K562 (cell line): Measurements from ENCODE around the gene IMPDH2. TPM values are rescaled to one million over a fixed set of nuclear protein-coding genes. Genes with fewer than 3 reads are reported as not detected.
A peak's percentile ranks its signal among the peaks of the same experiment; 100 is the strongest.

ENCODE experiments used
- BCL6 ChIP-seq: fragments of 250-450 bp; sonication (Bioruptor Pico); IDR thresholded peaks from 2 replicates; pipeline ENCODE4 v1.4.0; 2020
- BHLHE40 ChIP-seq: IDR thresholded peaks from 2 replicates; pipeline ENCODE4 v1.6.1; 2011; ENCODE audit warnings: low read length, improper control_type of control experiment
- EZH2 ChIP-seq: IDR thresholded peaks from 2 replicates; pipeline ENCODE4 v1.6.1; 2012; ENCODE audit warnings: low read depth, mild to moderate bottlenecking, inconsistent platforms, low read length, borderline replicate concordance
- GABPA ChIP-seq: fragments of 200-800 bp; sonication (Bioruptor generic); conservative IDR thresholded peaks from 2 replicates; pipeline ENCODE4 v1.6.1; 2016; ENCODE audit warnings: low read depth, missing genetic modification characterization, missing compliant biosample characterization
- GABPB2 ChIP-seq: fragments of 250-450 bp; sonication (Bioruptor Pico); conservative IDR thresholded peaks from 2 replicates; pipeline ENCODE4 v1.5.1; 2021; ENCODE audit warnings: mild to moderate bottlenecking
- HDAC1 ChIP-seq, 2 experiments: fragments of 450-650 bp; IDR thresholded peaks; 2 replicates each; pipeline ENCODE4 v1.6.1; 2016 to 2017; ENCODE audit warnings: inconsistent platforms in 1 of 2, mild to moderate bottlenecking in 1 of 2, moderate library complexity in 1 of 2
- HEY1 ChIP-seq: fragments of 250-450 bp; sonication (Bioruptor Pico); IDR thresholded peaks from 2 replicates; pipeline ENCODE4 v1.5.0; 2020; ENCODE audit warnings: mild to moderate bottlenecking, moderate library complexity, borderline replicate concordance
- HMGN3 ChIP-seq: IDR thresholded peaks from 2 replicates; pipeline ENCODE4 v1.6.1; 2011; ENCODE audit warnings: borderline replicate concordance, low read depth, mild to moderate bottlenecking, mixed read lengths, low read length; ENCODE audit not compliant: insufficient read length; ENCODE audit errors: extremely low read depth
- KLF1 ChIP-seq: fragments of 450-650 bp; IDR thresholded peaks from 2 replicates; pipeline ENCODE4 v1.6.1; 2016; ENCODE audit warnings: missing genetic modification characterization, missing compliant biosample characterization
- KLF6 ChIP-seq: fragments of 250-450 bp; sonication (Bioruptor Pico); IDR thresholded peaks from 2 replicates; pipeline ENCODE4 v1.4.0; 2020; ENCODE audit warnings: mild to moderate bottlenecking, moderate library complexity, borderline replicate concordance
- LCOR ChIP-seq: sonication (generic); formaldehyde crosslinking; IDR thresholded peaks from 2 replicates; pipeline ENCODE4 v1.8.0; 2022; ENCODE audit warnings: mild to moderate bottlenecking, missing genetic modification reagents
- MAFF ChIP-seq: IDR thresholded peaks from 2 replicates; pipeline ENCODE4 v1.6.1; 2012; ENCODE audit warnings: low read length, improper control_type of control experiment
- NELFE ChIP-seq: IDR thresholded peaks from 2 replicates; pipeline ENCODE4 v1.6.1; 2011; ENCODE audit warnings: mild to moderate bottlenecking; ENCODE audit not compliant: insufficient read depth, insufficient read length
- NR3C1 ChIP-seq: sonication (generic); formaldehyde crosslinking; IDR thresholded peaks from 2 replicates; pipeline ENCODE4 v1.8.1; 2022; ENCODE audit warnings: missing genetic modification reagents
- POLR3G ChIP-seq: IDR thresholded peaks from 2 replicates; pipeline ENCODE4 v1.6.1; 2011; ENCODE audit not compliant: insufficient read length, insufficient replicate concordance; ENCODE audit errors: extremely low read depth
- RNF2 ChIP-seq: sonication (generic); IDR thresholded peaks from 2 replicates; pipeline ENCODE4 v1.6.1; 2016
- RREB1 ChIP-seq: fragments of 250-450 bp; sonication (Bioruptor Pico); IDR thresholded peaks from 2 replicates; pipeline ENCODE4 v1.4.0; 2020
- SETDB1 ChIP-seq: IDR thresholded peaks from one replicate; pipeline ENCODE4 v1.6.1; 2012; ENCODE audit warnings: low read length, control low read depth, inconsistent platforms
- ZNF165 ChIP-seq: fragments of 250-450 bp; sonication (Bioruptor Pico); IDR thresholded peaks from 2 replicates; pipeline ENCODE4 v1.4.0; 2020; ENCODE audit warnings: borderline replicate concordance
- ZNF280B ChIP-seq: fragments of 250-450 bp; sonication (Bioruptor Pico); IDR thresholded peaks from 2 replicates; pipeline ENCODE4 v1.5.1; 2021; ENCODE audit warnings: mild to moderate bottlenecking
- ZNF449 ChIP-seq: fragments of 250-450 bp; sonication (Bioruptor Pico); IDR thresholded peaks from 2 replicates; pipeline ENCODE4 v1.8.0; 2022; ENCODE audit warnings: moderate library complexity, mild to moderate bottlenecking, inconsistent platforms
- polyA plus RNA-seq, 8 experiments: library from polyadenylated mRNA; depleted of rRNA in 4 of 8; stranded (reverse) in 5 of 8; unstranded in 3 of 8; fragments of >200 nt; fragmentation: Nextera tagmentation in 2 of 8; fragmentation: Illumina TruSeq in 1 of 8; extraction: Ambion mirVana in 2 of 8; extraction: Trizol in 1 of 8; gene quantifications; 2 replicates each; pipeline versions ENCODE4 v1.2.1 to v1.2.3, GENCODE V29; 2011 to 2014; ENCODE audit warnings: inconsistent platforms in 1 of 8, missing spikeins in 1 of 8
- total RNA-seq, 7 experiments: library from RNA; depleted of rRNA in 6 of 7; stranded (reverse); fragments of >200 nt in 6 of 7; fragmentation: Illumina TruSeq in 2 of 7; extraction: Trizol in 2 of 7; gene quantifications; 2 replicates each; pipeline versions ENCODE4 v1.2.1 to v1.2.3, GENCODE V29; 2011 to 2021; ENCODE audit warnings: low replicate concordance in 1 of 7

IMPDH2 gene
- total and polyA plus RNA-seq, 9 of the 15 experiments (the other 6 are each of a cell fraction or from before 2014, with no cell fraction given), result 318 to 507 (median 366) TPM

- TF ChIP-seq ZNF280B (CRISPR knock-in tag), result no peak
- no peak for TF ChIP-seq HEY1 (CRISPR knock-in tag)
- 0 out of 2 replicates have a peak, but pooled peaks have one; percentile 58 for TF ChIP-seq KLF1 (tag)
- 0 out of 2 replicates have a peak, but pooled peaks have one; percentile 15 for TF ChIP-seq NR3C1 (CRISPR knock-in tag)
- TF ChIP-seq NELFE, result peak; percentile 84
- TF ChIP-seq LCOR (CRISPR knock-in tag), result peak; percentile 43; the same call in 1 of the 2 replicates
- TF ChIP-seq ZNF165, result no peak
- no peak for TF ChIP-seq MAFF
- 0 out of 2 replicates have a peak, but pooled peaks have one; percentile 45 for TF ChIP-seq RREB1 (CRISPR knock-in tag)
- peak; percentile 45 for TF ChIP-seq RNF2
- TF ChIP-seq ZNF449 (CRISPR knock-in tag), result no peak
- TF ChIP-seq GABPA (tag), result 0 out of 2 replicates have a peak, but pooled peaks have one; percentile 18
- TF ChIP-seq HDAC1 (IDR thresholded peaks at IDR 0.05), result peak in 1 of 2 experiments; percentile 54; a peak in 2 of 4 replicates
- TF ChIP-seq POLR3G, result no peak
- no peak for TF ChIP-seq SETDB1
- TF ChIP-seq GABPB2 (CRISPR knock-in tag), result no peak
- TF ChIP-seq BHLHE40, result peak; percentile 46
- TF ChIP-seq HMGN3, result no peak
- no peak for TF ChIP-seq BCL6 (CRISPR knock-in tag)
- TF ChIP-seq KLF6 (CRISPR knock-in tag), result no peak
- TF ChIP-seq EZH2, result no peak
Observed at GRCh38 chr3:49021213-49021812, 7.9 kb downstream of the IMPDH2 start (continued).
